Thoracic aorta (tissue), 2 donors: Measurements from ENCODE around the gene KCNMB4. TPM values are rescaled to one million over a fixed set of nuclear protein-coding genes. Genes with fewer than 3 reads are reported as not detected.

Experiments used
- ATAC-seq: fragments of 150-250 bp; one replicate; pipeline ENCODE4 v1.8.0; 2017; ENCODE audit warnings: low read depth; ENCODE audit not compliant: insufficient number of reproducible peaks, low FRiP score
- DNase-seq: peaks from one replicate; pipeline ENCODE4 v3.0.0-alpha.2; 2020; ENCODE audit warnings: low spot score
- H3K27ac ChIP-seq, 2 donors: fragments of 200-600 bp; sonication (generic); 1 replicate in 1 of 2; 2 replicates in 1 of 2; pipeline ENCODE4 v1.5.1; 2016; ENCODE audit warnings: mild to moderate bottlenecking in 2 of 2, moderate library complexity in 2 of 2
- H3K27me3 ChIP-seq: fragments of 200-600 bp; sonication (generic); replicated peaks from 2 replicates; pipeline ENCODE4 v1.6.0; 2016; ENCODE audit warnings: mild to moderate bottlenecking; ENCODE audit not compliant: insufficient read depth
- H3K36me3 ChIP-seq: fragments of 200-600 bp; sonication (generic); one replicate; pipeline ENCODE4 v1.5.1; 2016
- H3K4me1 ChIP-seq, 2 donors: fragments of 200-600 bp; sonication (generic); 1 replicate in 1 of 2; 2 replicates in 1 of 2; pipeline versions ENCODE4 v1.5.1 to v1.6.0; 2016; ENCODE audit warnings: low read depth in 2 of 2, mild to moderate bottlenecking in 1 of 2; ENCODE audit not compliant: control insufficient read depth in 1 of 2
- H3K4me3 ChIP-seq: fragments of 200-600 bp; sonication (generic); 2 replicates; pipeline ENCODE4 v1.5.1; 2016; ENCODE audit warnings: mild to moderate bottlenecking
- H3K9me3 ChIP-seq: fragments of 200-600 bp; sonication (generic); 2 replicates; pipeline ENCODE4 v1.5.1; 2016
- CTCF ChIP-seq: fragments of 200-600 bp; sonication (generic); IDR thresholded peaks from one replicate; pipeline ENCODE4 v1.5.1; 2019; ENCODE audit warnings: antibody characterized with exemption
- total RNA-seq, 2 donors: library from RNA; depleted of rRNA; stranded (reverse); fragments of >200 nt; gene quantifications; one replicate each; pipeline versions ENCODE4 v1.1.0 to v1.2.3, GENCODE V29; 2016

KCNMB4 gene
- total RNA-seq, 2 donors from 2014 or later = 1.6 to 1.9 TPM

GRCh38 chr12:70360218-70360617, 5.9 kb upstream of the KCNMB4 start:
- TF ChIP-seq CTCF = no peak
- Histone ChIP-seq H3K27ac (no peak overlapping the region), H3K9me3 (no peaks in the 10 kb centered on the region), H3K36me3 (no peaks in the 10 kb centered on the region), H3K27me3 (no peaks in the 10 kb centered on the region), H3K4me1 (peaks cover 0 to 3% of the 10 kb centered on the region in 2 donors), H3K4me3 (no peak overlapping the region)
- DNase-seq (no peak), ATAC-seq (no peak)

- no peak for DNase-seq
- H3K4me3 ChIP-seq = peak overlapping the region; percentile 94
Measured at GRCh38 chr12:70364695-70365397, 1.2 kb upstream of the KCNMB4 start.

GRCh38 chr12:70365398-70365647, 767 bp upstream of the KCNMB4 start:
- Histone ChIP-seq H3K36me3 (no peaks in the 10 kb centered on the region), H3K9me3 (no peaks in the 10 kb centered on the region), H3K4me1 (peaks cover 3 to 7% of the 10 kb centered on the region in 2 donors), H3K27ac (no peak overlapping the region), H3K4me3 (peak overlapping the region; percentile 94), H3K27me3 (no peaks in the 10 kb centered on the region)
- ATAC-seq = no peak
- no peak for DNase-seq
- no peak for TF ChIP-seq CTCF

More at GRCh38 chr12:70364695-70365397, 1.2 kb upstream of the KCNMB4 start:
- no peak for ATAC-seq
- Histone ChIP-seq H3K4me1 (peaks cover 3 to 7% of the 10 kb centered on the region in 2 donors), H3K9me3 (no peaks in the 10 kb centered on the region), H3K36me3 (no peaks in the 10 kb centered on the region), H3K27me3 (no peaks in the 10 kb centered on the region), H3K27ac (no peak overlapping the region)
- no peak for TF ChIP-seq CTCF

- no peak for DNase-seq
- Histone ChIP-seq H3K4me3 (peak overlapping the region; percentile 94), H3K4me1 (peaks cover 3 to 7% of the 10 kb centered on the region in 2 donors), H3K27me3 (no peaks in the 10 kb centered on the region), H3K9me3 (no peaks in the 10 kb centered on the region), H3K36me3 (no peaks in the 10 kb centered on the region), H3K27ac (peak overlapping the region in 1 of 2 donors; percentile 3)
- ATAC-seq = peak; percentile 25
- TF ChIP-seq CTCF = no peak
Measured at GRCh38 chr12:70366581-70367257, 629 bp downstream of the KCNMB4 start.

GRCh38 chr12:70367258-70368141, 1.4 kb downstream of the KCNMB4 start:
- no peaks in the 10 kb centered on the region for H3K9me3 ChIP-seq
- H3K27ac ChIP-seq = peak overlapping the region in 1 of 2 donors; percentile 3
- H3K4me1 ChIP-seq = peaks cover 3 to 7% of the 10 kb centered on the region in 2 donors
- ATAC-seq = no peak
- no peaks in the 10 kb centered on the region for H3K36me3 ChIP-seq
- H3K4me3 ChIP-seq = peak overlapping the region; percentile 94
- no peak for DNase-seq
- no peaks in the 10 kb centered on the region for H3K27me3 ChIP-seq
- no peak for TF ChIP-seq CTCF
